K562 (cell line): ENCODE data around the gene OLR1. TPM values are rescaled to one million over a fixed set of nuclear protein-coding genes. Genes with fewer than 3 reads are reported as not detected.

ENCODE experiments used
- ASH1L ChIP-seq: fragments of 450-650 bp; IDR thresholded peaks from 2 replicates; pipeline ENCODE4 v1.6.1; 2018; ENCODE audit warnings: borderline replicate concordance, mild to moderate bottlenecking, low read depth; ENCODE audit not compliant: partially characterized antibody
- ELK1 ChIP-seq: sonication (generic); formaldehyde crosslinking; IDR thresholded peaks from 2 replicates; pipeline ENCODE4 v1.8.1; 2022; ENCODE audit warnings: missing genetic modification reagents
- ETS2 ChIP-seq: IDR thresholded peaks from 2 replicates; pipeline ENCODE4 v1.6.1; 2016; ENCODE audit warnings: borderline replicate concordance, missing genetic modification characterization, mild to moderate bottlenecking, moderate library complexity, missing compliant biosample characterization; ENCODE audit not compliant: poor library complexity, severe bottlenecking
- FOXP4 ChIP-seq: sonication (generic); formaldehyde crosslinking; IDR thresholded peaks from 2 replicates; pipeline ENCODE4 v1.8.0; 2022; ENCODE audit warnings: mild to moderate bottlenecking, missing genetic modification reagents, borderline replicate concordance
- GABPA ChIP-seq: fragments of 200-800 bp; sonication (Bioruptor generic); conservative IDR thresholded peaks from 2 replicates; pipeline ENCODE4 v1.6.1; 2016; ENCODE audit warnings: low read depth, missing genetic modification characterization, missing compliant biosample characterization
- KAT7 ChIP-seq: sonication (generic); formaldehyde crosslinking; IDR thresholded peaks from 2 replicates; pipeline ENCODE4 v1.8.0; 2022; ENCODE audit warnings: missing genetic modification reagents, mild to moderate bottlenecking, borderline replicate concordance
- NFE2 ChIP-seq: IDR thresholded peaks from 2 replicates; pipeline ENCODE4 v1.6.1; 2014; ENCODE audit warnings: antibody characterized with exemption, low read depth
- RBM15 ChIP-seq: fragments of 200-400 bp; formaldehyde crosslinking; IDR thresholded peaks from 2 replicates; pipeline ENCODE4 v1.6.1; 2018; ENCODE audit warnings: mild to moderate bottlenecking, low read length, moderate library complexity; ENCODE audit not compliant: insufficient read depth
- XRCC5 ChIP-seq: fragments of 200-400 bp; formaldehyde crosslinking; IDR thresholded peaks from 2 replicates; pipeline ENCODE4 v1.6.1; 2017; ENCODE audit warnings: low read depth, mild to moderate bottlenecking, low read length
- ZNF174 ChIP-seq: fragments of 250-450 bp; sonication (Bioruptor Pico); IDR thresholded peaks from 2 replicates; pipeline ENCODE4 v1.4.0; 2020; ENCODE audit warnings: mild to moderate bottlenecking
- ZNF274 ChIP-seq: IDR thresholded peaks from 2 replicates; pipeline ENCODE4 v1.6.1; 2011; ENCODE audit warnings: low read depth, mild to moderate bottlenecking, low read length, moderate library complexity, borderline replicate concordance
- ZNF316 ChIP-seq: fragments of 450-650 bp; IDR thresholded peaks from 2 replicates; pipeline ENCODE4 v1.6.1; 2016
- ZNF551 ChIP-seq: fragments of 250-450 bp; sonication (Bioruptor Pico); IDR thresholded peaks from 2 replicates; pipeline ENCODE4 v1.5.0; 2021; ENCODE audit warnings: mild to moderate bottlenecking, moderate library complexity
- ZNF644 ChIP-seq: fragments of 200-800 bp; sonication (Bioruptor generic); IDR thresholded peaks from 2 replicates; pipeline ENCODE4 v1.6.1; 2016; ENCODE audit warnings: low read depth, missing genetic modification characterization, missing compliant biosample characterization
- polyA plus RNA-seq, 8 experiments: library from polyadenylated mRNA; depleted of rRNA in 4 of 8; stranded (reverse) in 5 of 8; unstranded in 3 of 8; fragments of >200 nt; fragmentation: Nextera tagmentation in 2 of 8; fragmentation: Illumina TruSeq in 1 of 8; extraction: Ambion mirVana in 2 of 8; extraction: Trizol in 1 of 8; gene quantifications; 2 replicates each; pipeline versions ENCODE4 v1.2.1 to v1.2.3, GENCODE V29; 2011 to 2014; ENCODE audit warnings: inconsistent platforms in 1 of 8, missing spikeins in 1 of 8
- total RNA-seq, 7 experiments: library from RNA; depleted of rRNA in 6 of 7; stranded (reverse); fragments of >200 nt in 6 of 7; fragmentation: Illumina TruSeq in 2 of 7; extraction: Trizol in 2 of 7; gene quantifications; 2 replicates each; pipeline versions ENCODE4 v1.2.1 to v1.2.3, GENCODE V29; 2011 to 2021; ENCODE audit warnings: low replicate concordance in 1 of 7
- TF ChIP-seq, protein P1 (sequence below): fragments of 450-650 bp; IDR thresholded peaks from 2 replicates; pipeline ENCODE4 v1.6.1; 2016; ENCODE audit warnings: mild to moderate bottlenecking
- TF ChIP-seq, protein P2 (sequence below): sonication (generic); formaldehyde crosslinking; IDR thresholded peaks from 2 replicates; pipeline ENCODE4 v1.8.1; 2023; ENCODE audit warnings: mild to moderate bottlenecking, missing genetic modification reagents
- TF ChIP-seq, protein P3 (sequence below): fragments of 450-650 bp; formaldehyde crosslinking; IDR thresholded peaks from 2 replicates; pipeline ENCODE4 v1.4.0; 2020; ENCODE audit warnings: mild to moderate bottlenecking, moderate library complexity
- TF ChIP-seq, protein P4 (sequence below): sonication (generic); formaldehyde crosslinking; IDR thresholded peaks from 2 replicates; pipeline ENCODE4 v1.8.1; 2023; ENCODE audit warnings: mild to moderate bottlenecking, missing genetic modification reagents

Gene OLR1
- total and polyA plus RNA-seq, 9 of the 15 experiments (the other 6 are each of a cell fraction or from before 2014, with no cell fraction given) = not detected

DNA sequence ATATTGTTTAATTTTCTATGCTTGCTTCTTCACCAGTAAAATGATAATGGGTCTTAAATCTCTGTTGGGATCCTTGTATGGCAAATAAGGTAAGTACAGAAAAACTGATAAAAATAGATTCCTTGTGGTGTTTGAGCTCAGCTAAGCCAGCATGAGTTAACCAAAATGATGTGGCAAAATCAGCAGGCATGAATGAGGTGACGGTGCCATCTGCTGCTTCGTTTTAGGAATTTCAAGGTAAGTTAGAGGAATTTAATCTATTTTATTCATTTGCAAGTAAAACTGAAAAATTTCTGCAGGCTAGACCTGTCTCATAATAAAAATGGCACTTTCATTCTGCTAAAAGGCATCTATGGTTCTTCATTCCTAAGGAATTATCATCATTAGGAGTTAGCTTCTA, 31.9 kb downstream of the OLR1 start (continued):
- TF ChIP-seq ZNF644 (tag) (no peak), ZNF316 (0 out of 2 replicates have a peak, but pooled peaks have one; percentile 14), ELK1 (CRISPR knock-in tag) (no peak), KAT7 (CRISPR knock-in tag) (no peak), ZNF174 (CRISPR knock-in tag) (no peak), RBM15 (no peak), NFE2 (peak; percentile 88), FOXP4 (CRISPR knock-in tag) (no peak), XRCC5 (no peak), ETS2 (no peak), GABPA (tag) (no peak), ASH1L (no peak), ZNF551 (CRISPR knock-in tag) (no peak), ZNF274 (no peak)
- TF ChIP-seq, protein P1, sequence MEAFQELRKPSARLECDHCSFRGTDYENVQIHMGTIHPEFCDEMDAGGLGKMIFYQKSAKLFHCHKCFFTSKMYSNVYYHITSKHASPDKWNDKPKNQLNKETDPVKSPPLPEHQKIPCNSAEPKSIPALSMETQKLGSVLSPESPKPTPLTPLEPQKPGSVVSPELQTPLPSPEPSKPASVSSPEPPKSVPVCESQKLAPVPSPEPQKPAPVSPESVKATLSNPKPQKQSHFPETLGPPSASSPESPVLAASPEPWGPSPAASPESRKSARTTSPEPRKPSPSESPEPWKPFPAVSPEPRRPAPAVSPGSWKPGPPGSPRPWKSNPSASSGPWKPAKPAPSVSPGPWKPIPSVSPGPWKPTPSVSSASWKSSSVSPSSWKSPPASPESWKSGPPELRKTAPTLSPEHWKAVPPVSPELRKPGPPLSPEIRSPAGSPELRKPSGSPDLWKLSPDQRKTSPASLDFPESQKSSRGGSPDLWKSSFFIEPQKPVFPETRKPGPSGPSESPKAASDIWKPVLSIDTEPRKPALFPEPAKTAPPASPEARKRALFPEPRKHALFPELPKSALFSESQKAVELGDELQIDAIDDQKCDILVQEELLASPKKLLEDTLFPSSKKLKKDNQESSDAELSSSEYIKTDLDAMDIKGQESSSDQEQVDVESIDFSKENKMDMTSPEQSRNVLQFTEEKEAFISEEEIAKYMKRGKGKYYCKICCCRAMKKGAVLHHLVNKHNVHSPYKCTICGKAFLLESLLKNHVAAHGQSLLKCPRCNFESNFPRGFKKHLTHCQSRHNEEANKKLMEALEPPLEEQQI = no peak
- TF ChIP-seq, protein P2, sequence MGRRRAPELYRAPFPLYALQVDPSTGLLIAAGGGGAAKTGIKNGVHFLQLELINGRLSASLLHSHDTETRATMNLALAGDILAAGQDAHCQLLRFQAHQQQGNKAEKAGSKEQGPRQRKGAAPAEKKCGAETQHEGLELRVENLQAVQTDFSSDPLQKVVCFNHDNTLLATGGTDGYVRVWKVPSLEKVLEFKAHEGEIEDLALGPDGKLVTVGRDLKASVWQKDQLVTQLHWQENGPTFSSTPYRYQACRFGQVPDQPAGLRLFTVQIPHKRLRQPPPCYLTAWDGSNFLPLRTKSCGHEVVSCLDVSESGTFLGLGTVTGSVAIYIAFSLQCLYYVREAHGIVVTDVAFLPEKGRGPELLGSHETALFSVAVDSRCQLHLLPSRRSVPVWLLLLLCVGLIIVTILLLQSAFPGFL (CRISPR knock-in tag) = no peak
- TF ChIP-seq, protein P3, sequence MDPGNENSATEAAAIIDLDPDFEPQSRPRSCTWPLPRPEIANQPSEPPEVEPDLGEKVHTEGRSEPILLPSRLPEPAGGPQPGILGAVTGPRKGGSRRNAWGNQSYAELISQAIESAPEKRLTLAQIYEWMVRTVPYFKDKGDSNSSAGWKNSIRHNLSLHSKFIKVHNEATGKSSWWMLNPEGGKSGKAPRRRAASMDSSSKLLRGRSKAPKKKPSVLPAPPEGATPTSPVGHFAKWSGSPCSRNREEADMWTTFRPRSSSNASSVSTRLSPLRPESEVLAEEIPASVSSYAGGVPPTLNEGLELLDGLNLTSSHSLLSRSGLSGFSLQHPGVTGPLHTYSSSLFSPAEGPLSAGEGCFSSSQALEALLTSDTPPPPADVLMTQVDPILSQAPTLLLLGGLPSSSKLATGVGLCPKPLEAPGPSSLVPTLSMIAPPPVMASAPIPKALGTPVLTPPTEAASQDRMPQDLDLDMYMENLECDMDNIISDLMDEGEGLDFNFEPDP (CRISPR knock-in tag) = no peak
- TF ChIP-seq, protein P4, sequence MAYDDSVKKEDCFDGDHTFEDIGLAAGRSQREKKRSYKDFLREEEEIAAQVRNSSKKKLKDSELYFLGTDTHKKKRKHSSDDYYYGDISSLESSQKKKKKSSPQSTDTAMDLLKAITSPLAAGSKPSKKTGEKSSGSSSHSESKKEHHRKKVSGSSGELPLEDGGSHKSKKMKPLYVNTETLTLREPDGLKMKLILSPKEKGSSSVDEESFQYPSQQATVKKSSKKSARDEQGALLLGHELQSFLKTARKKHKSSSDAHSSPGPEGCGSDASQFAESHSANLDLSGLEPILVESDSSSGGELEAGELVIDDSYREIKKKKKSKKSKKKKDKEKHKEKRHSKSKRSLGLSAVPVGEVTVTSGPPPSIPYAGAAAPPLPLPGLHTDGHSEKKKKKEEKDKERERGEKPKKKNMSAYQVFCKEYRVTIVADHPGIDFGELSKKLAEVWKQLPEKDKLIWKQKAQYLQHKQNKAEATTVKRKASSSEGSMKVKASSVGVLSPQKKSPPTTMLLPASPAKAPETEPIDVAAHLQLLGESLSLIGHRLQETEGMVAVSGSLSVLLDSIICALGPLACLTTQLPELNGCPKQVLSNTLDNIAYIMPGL = no peak
